GM21423 (cell line): Measurements from ENCODE around the gene CREM.

Experiments
- ATAC-seq: cut with Tn5 transposase; IDR thresholded peaks from one replicate; pipeline ENCODE4 v1.9.1; 2021; ENCODE audit warnings: mild to moderate bottlenecking, moderate library complexity; ENCODE audit not compliant: unreplicated experiment

Gene CREM

GRCh38 chr10:35259769-35260397, 133.2 kb downstream of the CREM start:
- ATAC-seq: no peak

DNA sequence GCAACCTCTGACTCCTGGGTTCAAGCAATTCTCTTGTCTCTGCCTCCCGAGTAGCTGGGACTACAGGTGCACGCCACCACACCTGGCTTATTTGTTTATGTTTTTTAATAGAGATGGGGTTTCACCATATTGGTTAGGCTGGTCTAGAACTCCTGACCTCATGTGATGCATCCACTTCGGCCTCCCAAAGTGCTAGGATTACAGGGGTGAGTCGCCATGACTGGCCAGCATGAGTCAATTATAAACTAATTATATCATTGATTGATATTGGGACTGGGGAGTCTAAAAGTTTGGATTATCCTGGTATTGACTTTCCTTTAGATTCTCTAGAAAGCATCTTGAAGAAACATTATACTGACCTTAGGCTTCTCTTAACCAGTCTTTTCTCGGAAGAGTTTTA, 135.8 kb downstream of the CREM start:
- no peak for ATAC-seq
